Gastrocnemius medialis (tissue), 4 donors: ENCODE measurements around the gene LGALS9C. TPM values are rescaled to one million over a fixed set of nuclear protein-coding genes. Genes with fewer than 3 reads are reported as not detected.
"Not testable (repeated sequence)": the region's sequence is repeated elsewhere in the genome, so short reads cannot be mapped to it uniquely, and the experiment has no call there.

ENCODE experiments used
- ATAC-seq, 2 donors: fragments of 150-250 bp; one replicate each; pipeline ENCODE4 v1.9.1; 2016
- DNase-seq, 2 donors: peaks; one replicate each; pipeline ENCODE4 v3.0.0-alpha.2; 2019
- H3K27ac ChIP-seq, 4 donors: fragments of 200-600 bp; sonication (generic); 1 replicate in 1 of 4; 2 replicates in 3 of 4; pipeline ENCODE4 v1.5.1; 2016 to 2018; ENCODE audit warnings: mild to moderate bottlenecking in 2 of 4, moderate library complexity in 1 of 4
- H3K27me3 ChIP-seq, 3 donors: fragments of 200-600 bp; sonication (generic) in 2 of 3; 1 replicate in 1 of 3; 2 replicates in 2 of 3; pipeline versions ENCODE4 v1.5.1 to v1.6.0; 2016 to 2019; ENCODE audit warnings: mild to moderate bottlenecking in 1 of 3, moderate library complexity in 1 of 3
- H3K36me3 ChIP-seq, 2 donors: fragments of 200-600 bp; sonication (generic) in 1 of 2; one replicate each; pipeline ENCODE4 v1.5.1; 2017 to 2018
- H3K4me1 ChIP-seq, 2 donors: fragments of 200-600 bp; sonication (generic) in 1 of 2; one replicate each; pipeline ENCODE4 v1.5.1; 2016 to 2017; ENCODE audit warnings: mild to moderate bottlenecking in 2 of 2
- H3K4me3 ChIP-seq, 4 donors: fragments of 200-600 bp; sonication (generic) in 3 of 4; 1 replicate in 1 of 4; 2 replicates in 3 of 4; pipeline ENCODE4 v1.5.1; 2016 to 2019; ENCODE audit warnings: mild to moderate bottlenecking in 2 of 4
- H3K9me3 ChIP-seq, 3 donors: fragments of 200-600 bp; sonication (generic) in 2 of 3; 1 replicate in 1 of 3; 2 replicates in 2 of 3; pipeline ENCODE4 v1.5.1; 2016 to 2019
- in situ Hi-C, 4 donors: fragments of 200-750 bp; cut with MboI; loops; one replicate each; pipeline versions ENCODE4 v1.15.0 to v1.8.0; 2017; ENCODE audit warnings: low sequenced_read_pairs in 4 of 4
- intact Hi-C: fragments of 100-400 bp; cut with DNase I; formaldehyde crosslinking; loops from one replicate; pipeline ENCODE4 v1.15.1; 2023; ENCODE audit warnings: low total_unique reads
- total RNA-seq, 4 donors: library from RNA; depleted of rRNA; stranded (reverse); fragments of >200 nt; gene quantifications; one replicate each; pipeline versions ENCODE4 v1.1.0 to v1.2.3, GENCODE V29; 2016
- TF ChIP-seq, protein P1 (sequence below), 5 experiments: fragments of 450-650 bp in 3 of 5; fragments of 200-600 bp in 2 of 5; sonication (generic) in 2 of 5; IDR thresholded peaks in 4 of 5; conservative IDR thresholded peaks in 1 of 5; 1 replicate in 4 of 5; 2 replicates in 1 of 5; pipeline ENCODE4 v1.5.1; 2016 to 2019; ENCODE audit warnings: antibody characterized with exemption in 5 of 5, mild to moderate bottlenecking in 3 of 5, moderate library complexity in 3 of 5

Gene LGALS9C
- total RNA-seq, 4 donors from 2014 or later: 0.22 TPM; not detected in 3

DNA sequence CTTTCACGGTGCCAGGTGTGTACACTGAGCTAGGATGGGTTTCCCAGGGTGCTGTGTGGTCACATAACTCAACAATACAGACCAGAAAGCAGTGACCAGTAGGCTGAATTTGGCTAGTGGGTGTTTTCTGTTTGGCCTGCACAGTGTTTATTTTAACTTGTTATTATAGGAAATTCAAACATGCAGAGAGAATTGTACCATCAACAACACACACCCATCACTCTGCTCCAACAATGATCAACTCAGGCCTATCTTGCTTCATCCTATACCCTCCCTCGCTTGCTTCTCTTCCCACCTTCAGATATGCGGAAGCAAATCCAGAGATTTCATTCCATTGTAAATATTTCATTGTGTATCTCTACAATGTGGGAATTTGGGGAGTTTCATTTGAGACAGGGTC, 5.2 kb downstream of the LGALS9C start:
- intact Hi-C loops, in situ Hi-C loops, H3K9me3 ChIP-seq, H3K27me3 ChIP-seq, H3K27ac ChIP-seq, H3K36me3 ChIP-seq, H3K4me1 ChIP-seq, H3K4me3 ChIP-seq, ATAC-seq, DNase-seq: not testable (repeated sequence)

DNA sequence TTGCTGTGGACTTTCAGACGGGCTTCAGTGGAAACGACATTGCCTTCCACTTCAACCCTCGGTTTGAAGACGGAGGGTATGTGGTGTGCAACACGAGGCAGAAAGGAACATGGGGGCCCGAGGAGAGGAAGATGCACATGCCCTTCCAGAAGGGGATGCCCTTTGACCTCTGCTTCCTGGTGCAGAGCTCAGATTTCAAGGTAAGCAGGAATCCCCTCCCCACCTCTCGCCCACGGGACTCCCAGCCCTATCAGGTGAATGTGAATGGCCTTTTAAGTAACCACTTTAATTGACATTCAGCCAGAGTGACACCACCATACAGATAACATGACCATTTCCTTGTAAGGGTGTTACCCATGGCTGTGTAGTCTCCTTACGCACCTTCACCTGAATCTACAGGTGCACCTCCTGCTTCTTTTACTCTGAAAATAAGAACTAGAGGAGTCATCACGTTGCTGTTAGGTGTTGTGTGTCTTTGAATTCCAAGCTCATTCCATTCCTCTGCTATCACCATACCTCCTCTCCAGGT, 9.4 kb downstream of the LGALS9C start:
- DNase-seq, H3K27me3 ChIP-seq, H3K36me3 ChIP-seq, in situ Hi-C loops, H3K27ac ChIP-seq, H3K4me3 ChIP-seq, H3K4me1 ChIP-seq, intact Hi-C loops, H3K9me3 ChIP-seq, ATAC-seq: not testable (repeated sequence)

DNA sequence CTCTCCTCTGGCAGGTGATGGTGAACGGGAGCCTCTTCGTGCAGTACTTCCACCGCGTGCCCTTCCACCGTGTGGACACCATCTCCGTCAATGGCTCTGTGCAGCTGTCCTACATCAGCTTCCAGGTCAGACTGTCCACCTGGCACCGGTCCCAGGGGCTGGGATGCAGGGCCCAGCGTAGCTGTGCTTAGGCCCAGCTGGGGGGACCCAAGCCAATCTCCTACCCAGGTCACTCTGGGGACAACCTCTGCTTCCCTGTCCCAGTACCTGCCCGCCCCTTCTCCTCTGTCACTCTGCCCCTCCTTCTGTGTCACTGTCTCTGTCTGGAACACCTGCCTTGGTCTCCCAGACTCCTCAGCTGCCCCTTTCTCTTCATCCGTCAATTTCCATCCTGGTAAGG, 11.0 kb downstream of the LGALS9C start:
- H3K9me3 ChIP-seq, H3K4me1 ChIP-seq, DNase-seq, ATAC-seq, H3K4me3 ChIP-seq, H3K27ac ChIP-seq, in situ Hi-C loops, H3K36me3 ChIP-seq, intact Hi-C loops, H3K27me3 ChIP-seq: not testable (repeated sequence)

DNA sequence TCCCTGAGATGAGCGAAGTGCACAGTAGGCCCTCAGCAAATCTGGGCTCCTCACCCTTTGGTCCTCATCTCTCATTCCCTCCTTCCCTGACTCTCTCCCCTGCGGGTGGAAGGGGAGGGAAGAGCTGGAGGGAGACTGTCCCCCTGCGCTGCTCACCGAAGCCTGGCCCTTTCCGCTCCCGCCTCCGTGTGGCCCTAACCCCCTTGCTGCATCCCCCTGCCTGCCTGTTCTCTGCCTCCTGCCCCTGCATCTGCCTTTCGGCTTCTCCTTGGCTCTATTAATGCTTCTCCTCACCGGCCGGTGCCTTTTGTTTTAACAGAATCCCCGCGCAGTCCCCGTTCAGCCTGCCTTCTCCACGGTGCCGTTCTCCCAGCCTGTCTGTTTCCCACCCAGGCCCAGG, 12.0 kb downstream of the LGALS9C start:
- intact Hi-C loops, in situ Hi-C loops: not testable (repeated sequence)

DNA sequence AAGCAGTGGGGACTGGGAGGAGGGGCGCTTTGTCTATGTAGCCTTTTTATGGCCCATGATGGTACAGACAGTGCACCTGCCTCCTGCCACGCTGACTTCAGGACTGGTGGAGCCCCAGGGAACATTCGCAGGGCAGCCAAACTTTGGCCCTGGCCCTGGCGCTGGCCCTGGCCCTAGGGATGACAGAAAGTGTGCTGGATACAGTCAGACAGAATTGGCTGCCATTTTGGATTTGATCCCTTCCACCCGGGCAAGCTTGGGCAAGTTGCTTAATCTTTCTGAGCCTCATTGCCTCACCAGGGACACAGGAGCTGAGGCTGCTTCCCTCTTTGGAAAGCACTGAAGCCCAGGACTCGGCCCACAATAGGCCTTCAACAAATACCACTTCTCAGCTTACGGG, 13.4 kb downstream of the LGALS9C start:
- H3K4me3 ChIP-seq, H3K36me3 ChIP-seq: not testable (repeated sequence)

More for the DNA sequence above, 12.0 kb downstream of the LGALS9C start:
- H3K27me3 ChIP-seq, H3K4me3 ChIP-seq, H3K9me3 ChIP-seq, H3K36me3 ChIP-seq, ATAC-seq, H3K27ac ChIP-seq, DNase-seq, H3K4me1 ChIP-seq: not testable (repeated sequence)

DNA sequence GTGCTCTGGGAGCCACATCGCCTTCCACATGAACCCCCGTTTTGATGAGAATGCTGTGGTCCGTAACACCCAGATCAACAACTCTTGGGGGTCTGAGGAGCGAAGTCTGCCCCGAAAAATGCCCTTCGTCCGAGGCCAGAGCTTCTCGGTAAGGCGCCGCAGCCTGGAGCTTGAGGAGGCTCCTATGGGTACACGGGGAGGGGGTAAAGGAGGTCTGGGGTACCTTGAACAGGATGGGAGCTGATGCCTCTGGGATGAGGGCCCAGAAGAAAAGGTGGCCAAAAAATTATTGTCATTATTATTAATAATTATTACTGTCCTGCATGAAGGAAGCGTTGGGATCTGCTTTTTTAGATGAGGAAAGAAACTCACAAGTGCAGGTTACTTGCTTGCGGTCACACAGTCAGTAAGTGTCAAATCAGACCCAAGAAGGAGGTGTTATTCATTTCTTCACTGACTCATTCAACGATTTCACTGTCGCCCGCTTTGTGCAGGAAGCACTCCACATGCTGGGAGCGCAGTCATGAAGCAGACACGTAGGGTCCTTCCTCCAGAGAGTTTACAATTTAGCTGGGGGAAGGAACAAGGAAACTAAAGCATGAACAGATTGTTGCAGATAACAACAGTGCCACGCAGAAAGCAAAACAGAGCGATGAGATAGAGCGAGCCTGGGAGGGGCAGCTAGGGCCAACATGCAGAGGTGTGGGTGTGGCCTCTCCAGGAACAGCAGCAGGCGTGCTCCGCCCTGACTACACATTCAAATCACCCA, 16.3 kb downstream of the LGALS9C start:
- in situ Hi-C loops, intact Hi-C loops, H3K4me3 ChIP-seq, H3K9me3 ChIP-seq, H3K27ac ChIP-seq, H3K4me1 ChIP-seq, H3K36me3 ChIP-seq, DNase-seq, ATAC-seq, H3K27me3 ChIP-seq: not testable (repeated sequence)

More for the DNA sequence above, 13.4 kb downstream of the LGALS9C start:
- H3K9me3 ChIP-seq, H3K4me1 ChIP-seq, intact Hi-C loops, H3K27ac ChIP-seq, H3K27me3 ChIP-seq, in situ Hi-C loops: not testable (repeated sequence)
- peak; percentile 83 for ATAC-seq
- DNase-seq: peak in 1 of 2 donors; percentile 28

DNA sequence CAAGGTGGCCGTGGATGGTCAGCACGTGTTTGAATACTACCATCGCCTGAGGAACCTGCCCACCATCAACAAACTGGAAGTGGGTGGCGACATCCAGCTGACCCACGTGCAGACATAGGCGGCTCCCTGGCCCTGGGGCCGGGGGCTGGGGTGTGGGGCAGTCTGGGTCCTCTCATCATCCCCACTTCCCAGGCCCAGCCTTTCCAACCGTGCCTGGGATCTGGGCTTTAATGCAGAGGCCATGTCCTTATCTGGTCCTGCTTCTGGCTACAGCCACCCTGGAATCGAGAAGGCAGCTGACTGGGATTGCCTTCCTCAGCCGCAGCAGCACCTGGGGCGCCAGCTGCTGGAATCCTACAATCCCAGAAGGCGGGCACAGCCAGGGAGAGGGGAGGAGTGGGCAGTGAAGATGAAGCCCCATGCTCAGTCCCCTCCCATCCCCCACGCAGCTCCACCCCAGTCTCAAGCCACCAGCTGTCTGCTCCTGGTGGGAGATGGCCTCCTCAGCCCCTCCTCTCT, 17.7 kb downstream of the LGALS9C start:
- H3K27ac ChIP-seq, DNase-seq, H3K36me3 ChIP-seq, H3K27me3 ChIP-seq, H3K4me1 ChIP-seq, H3K9me3 ChIP-seq, H3K4me3 ChIP-seq, in situ Hi-C loops, ATAC-seq, intact Hi-C loops: not testable (repeated sequence)

DNA sequence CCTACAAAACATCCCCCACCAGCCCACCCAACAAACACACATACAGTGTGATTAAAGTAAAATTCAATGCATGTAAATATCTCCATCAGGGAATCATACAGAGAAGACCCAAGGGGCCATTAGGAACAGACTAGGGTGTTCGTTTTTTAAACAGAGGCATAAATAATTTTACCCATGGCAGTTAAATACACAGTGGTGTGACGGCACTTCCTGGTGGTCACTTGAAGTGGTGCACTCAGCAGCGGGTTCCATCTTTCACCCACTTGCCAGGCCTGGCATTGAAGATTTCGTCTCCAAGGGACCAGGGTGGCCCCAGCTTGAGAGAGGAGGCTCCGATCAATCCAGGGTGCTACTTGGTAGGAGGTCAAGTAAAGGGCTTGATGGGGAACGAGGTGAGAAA, 20.5 kb downstream of the LGALS9C start:
- H3K4me3 ChIP-seq, ATAC-seq, H3K4me1 ChIP-seq, H3K9me3 ChIP-seq, in situ Hi-C loops, DNase-seq, H3K36me3 ChIP-seq, H3K27me3 ChIP-seq, H3K27ac ChIP-seq, intact Hi-C loops: not testable (repeated sequence)
- TF ChIP-seq, protein P1, sequence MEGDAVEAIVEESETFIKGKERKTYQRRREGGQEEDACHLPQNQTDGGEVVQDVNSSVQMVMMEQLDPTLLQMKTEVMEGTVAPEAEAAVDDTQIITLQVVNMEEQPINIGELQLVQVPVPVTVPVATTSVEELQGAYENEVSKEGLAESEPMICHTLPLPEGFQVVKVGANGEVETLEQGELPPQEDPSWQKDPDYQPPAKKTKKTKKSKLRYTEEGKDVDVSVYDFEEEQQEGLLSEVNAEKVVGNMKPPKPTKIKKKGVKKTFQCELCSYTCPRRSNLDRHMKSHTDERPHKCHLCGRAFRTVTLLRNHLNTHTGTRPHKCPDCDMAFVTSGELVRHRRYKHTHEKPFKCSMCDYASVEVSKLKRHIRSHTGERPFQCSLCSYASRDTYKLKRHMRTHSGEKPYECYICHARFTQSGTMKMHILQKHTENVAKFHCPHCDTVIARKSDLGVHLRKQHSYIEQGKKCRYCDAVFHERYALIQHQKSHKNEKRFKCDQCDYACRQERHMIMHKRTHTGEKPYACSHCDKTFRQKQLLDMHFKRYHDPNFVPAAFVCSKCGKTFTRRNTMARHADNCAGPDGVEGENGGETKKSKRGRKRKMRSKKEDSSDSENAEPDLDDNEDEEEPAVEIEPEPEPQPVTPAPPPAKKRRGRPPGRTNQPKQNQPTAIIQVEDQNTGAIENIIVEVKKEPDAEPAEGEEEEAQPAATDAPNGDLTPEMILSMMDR (IDR thresholded peaks at IDR 0.05 in 4 of 5, conservative IDR thresholded peaks at IDR 0.05 in 1 of 5): peak in 1 of 5 experiments; percentile 22

DNA sequence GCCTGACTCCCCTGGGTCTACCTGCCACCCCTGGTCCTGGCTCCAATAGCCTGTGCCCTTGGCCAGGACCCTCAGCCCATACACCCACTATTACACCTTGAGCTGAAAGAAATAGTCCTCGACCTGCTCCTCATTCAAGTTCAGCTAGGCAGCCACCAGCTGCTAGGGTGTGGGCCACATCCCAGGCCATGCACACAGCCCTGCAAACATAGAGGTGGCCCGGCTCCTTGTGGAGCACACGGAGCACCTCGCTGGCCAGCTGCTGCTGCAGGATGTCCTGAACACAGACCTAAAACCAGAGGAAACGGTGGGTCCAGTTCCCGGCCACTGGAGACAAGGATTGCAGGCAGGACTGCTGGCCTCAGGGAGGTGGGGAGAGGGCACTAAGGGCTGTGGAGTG, 22.5 kb downstream of the LGALS9C start:
- H3K9me3 ChIP-seq, intact Hi-C loops, ATAC-seq, DNase-seq, H3K36me3 ChIP-seq, H3K4me3 ChIP-seq, H3K27me3 ChIP-seq, H3K4me1 ChIP-seq, in situ Hi-C loops, H3K27ac ChIP-seq: not testable (repeated sequence)

DNA sequence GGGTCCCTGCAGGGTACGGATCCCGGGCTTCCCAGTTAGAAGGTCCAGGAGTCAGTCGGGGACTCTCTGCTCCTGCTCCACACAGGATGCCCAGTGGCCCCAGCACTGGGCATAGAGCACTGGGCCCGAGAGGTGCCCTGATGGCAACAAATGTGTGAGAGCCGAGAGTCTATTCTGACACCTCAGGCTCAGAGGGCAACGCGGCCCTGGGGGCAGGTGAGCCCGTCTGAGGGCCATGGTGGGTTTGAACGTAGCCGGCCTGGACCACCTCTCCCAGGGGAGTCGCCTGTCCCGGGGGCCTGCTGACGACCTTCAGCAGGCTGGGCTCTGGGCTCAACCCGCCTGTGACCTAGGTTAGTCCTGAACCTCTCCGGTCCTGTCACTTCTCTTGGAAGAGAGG, 23.2 kb downstream of the LGALS9C start:
- DNase-seq: not testable (repeated sequence)

DNA sequence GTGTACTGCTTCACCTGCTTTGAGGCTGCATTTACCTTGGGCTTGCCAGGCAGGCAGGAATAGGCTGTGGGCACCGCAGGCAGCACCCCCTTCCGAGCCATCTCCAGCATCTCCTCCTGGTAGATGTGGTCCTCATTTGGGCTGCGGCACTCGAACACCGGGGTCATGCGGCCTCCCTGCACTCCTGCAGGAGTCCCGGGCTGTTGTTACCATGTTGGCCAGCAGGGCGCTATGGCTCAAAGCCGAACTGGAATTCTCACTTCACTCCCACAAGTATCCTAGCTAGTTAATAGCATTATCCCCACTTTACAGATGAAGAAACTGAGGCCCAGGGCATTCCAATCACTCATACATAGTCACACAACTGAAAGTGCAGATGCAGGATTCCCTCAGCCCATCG, 23.7 kb downstream of the LGALS9C start:
- H3K36me3 ChIP-seq, H3K9me3 ChIP-seq, DNase-seq, in situ Hi-C loops, H3K4me3 ChIP-seq, ATAC-seq, H3K4me1 ChIP-seq, H3K27me3 ChIP-seq, H3K27ac ChIP-seq, intact Hi-C loops: not testable (repeated sequence)

More for the DNA sequence above, 23.2 kb downstream of the LGALS9C start:
- H3K9me3 ChIP-seq, H3K4me3 ChIP-seq, H3K27ac ChIP-seq, in situ Hi-C loops, H3K36me3 ChIP-seq, H3K4me1 ChIP-seq, H3K27me3 ChIP-seq, ATAC-seq, intact Hi-C loops: not testable (repeated sequence)
